ENCODE results near the gene PHYHIPL.

PHYHIPL gene

GRCh38 chr10:59180689-59181270, 4.3 kb downstream of the PHYHIPL start:
- no peak for TF ChIP-seq CTCF (IDR thresholded peaks at IDR 0.05; ENCODE audit: low read depth, low read length, missing control alignments)
- H3K4me3 ChIP-seq (replicated peaks; ENCODE audit: low read depth, low read length): no peak overlapping the region
- DNase-seq (ENCODE audit: extremely low read depth, low read depth): no peak

- peak; percentile 65 for DNase-seq (ENCODE audit: extremely low read depth, low read depth)
- TF ChIP-seq CTCF (IDR thresholded peaks at IDR 0.05; ENCODE audit: low read depth, low read length, missing control alignments): peak; percentile 46
- H3K4me3 ChIP-seq (replicated peaks; ENCODE audit: low read depth, low read length): no peak overlapping the region
Observed at GRCh38 chr10:59181668-59182067, 5.2 kb downstream of the PHYHIPL start.

- TF ChIP-seq CTCF (IDR thresholded peaks at IDR 0.05; ENCODE audit: low read depth, low read length, missing control alignments): no peak
- DNase-seq (ENCODE audit: extremely low read depth, low read depth): no peak
- no peak overlapping the region for H3K4me3 ChIP-seq (replicated peaks; ENCODE audit: low read depth, low read length)
Observed at GRCh38 chr10:59190332-59190731, 13.9 kb downstream of the PHYHIPL start.

GRCh38 chr10:59206204-59206720, 29.8 kb downstream of the PHYHIPL start:
- TF ChIP-seq CTCF (IDR thresholded peaks at IDR 0.05; ENCODE audit: low read depth, low read length, missing control alignments): no peak
- H3K4me3 ChIP-seq (replicated peaks; ENCODE audit: low read depth, low read length): no peak overlapping the region
- no peak for DNase-seq (ENCODE audit: extremely low read depth, low read depth)

- TF ChIP-seq CTCF (IDR thresholded peaks at IDR 0.05; ENCODE audit: low read depth, low read length, missing control alignments): no peak
- no peak for DNase-seq (ENCODE audit: extremely low read depth, low read depth)
- H3K4me3 ChIP-seq (replicated peaks; ENCODE audit: low read depth, low read length): no peak overlapping the region
Observed at GRCh38 chr10:59212301-59212798, 35.9 kb downstream of the PHYHIPL start.

GRCh38 chr10:59214160-59214559, 37.7 kb downstream of the PHYHIPL start:
- no peak for TF ChIP-seq CTCF (IDR thresholded peaks at IDR 0.05; ENCODE audit: low read depth, low read length, missing control alignments)
- no peak for DNase-seq (ENCODE audit: extremely low read depth, low read depth)
- H3K4me3 ChIP-seq (replicated peaks; ENCODE audit: low read depth, low read length): no peak overlapping the region
